Panc1 (cell line): ENCODE results near the gene CEBPA. TPM values are rescaled to one million over a fixed set of nuclear protein-coding genes. Genes with fewer than 3 reads are reported as not detected.

Source experiments
- ATAC-seq: fragments of 200-7000 bp; cut with Tn5 transposase; 2 replicates; pipeline ENCODE4 v1.9.1; 2020; ENCODE audit warnings: mild to moderate bottlenecking, moderate library complexity
- BruUV-seq: library from RNA; stranded (reverse); fragments of 400-500 nt; replicated peaks from 2 replicates; lab custom pipeline; 2021; lab: Mats Ljungman, UMichigan
- CTCF ChIA-PET: fragments of 300-600 bp; sonication (Branson Sonifier 250); formaldehyde crosslinking; loops from one replicate; lab custom pipeline; 2022; ENCODE audit warnings: antibody characterized with exemption; lab: Charles Lee
- POLR2A ChIA-PET: fragments of 300-600 bp; sonication (Branson Sonifier 250); formaldehyde crosslinking; loops from one replicate; lab custom pipeline; 2022; ENCODE audit warnings: antibody characterized with exemption; lab: Charles Lee
- DNase-seq: peaks from one replicate; pipeline ENCODE4 v3.0.0-alpha.2; 2010; ENCODE audit warnings: low read depth, low spot score
- H3K27ac ChIP-seq: 2 replicates; pipeline ENCODE4 v1.5.1; 2011; ENCODE audit warnings: mild to moderate bottlenecking, low read length, inconsistent platforms
- H3K27me3 ChIP-seq: fragments of 200-500 bp; sonication (Bioruptor generic); 2 replicates; pipeline ENCODE4 v1.6.0; 2014; ENCODE audit warnings: low read length, inconsistent platforms; ENCODE audit not compliant: control insufficient read depth, insufficient read depth
- H3K36me3 ChIP-seq: fragments of 200-500 bp; sonication (Bioruptor generic); 2 replicates; pipeline ENCODE4 v1.5.1; 2014; ENCODE audit warnings: inconsistent platforms, mild to moderate bottlenecking, low read length, moderate library complexity; ENCODE audit not compliant: control insufficient read depth, insufficient read depth
- H3K4me1 ChIP-seq: 2 replicates; pipeline ENCODE4 v1.5.1; 2011; ENCODE audit warnings: inconsistent platforms, mild to moderate bottlenecking, low read length, moderate library complexity; ENCODE audit not compliant: control insufficient read depth, insufficient read depth
- H3K4me3 ChIP-seq, 2 experiments: 2 replicates each; pipeline ENCODE4 v1.5.1; 2011 to 2012; ENCODE audit warnings: low read depth in 2 of 2, low read length in 2 of 2, mild to moderate bottlenecking in 2 of 2, inconsistent platforms in 1 of 2, moderate library complexity in 1 of 2
- H3K9me3 ChIP-seq: fragments of 200-500 bp; sonication (Bioruptor generic); 2 replicates; pipeline ENCODE4 v1.5.1; 2014; ENCODE audit warnings: low read depth, mild to moderate bottlenecking, inconsistent platforms, low read length, moderate library complexity; ENCODE audit not compliant: control insufficient read depth, insufficient read depth
- POLR2AphosphoS5 ChIP-seq: IDR thresholded peaks from 2 replicates; pipeline ENCODE4 v1.6.1; 2012; ENCODE audit warnings: mild to moderate bottlenecking, low read depth, low read length, moderate library complexity
- REST ChIP-seq, 2 experiments: IDR thresholded peaks; 2 replicates each; pipeline ENCODE4 v1.6.1; 2011 to 2012; ENCODE audit warnings: low read depth in 2 of 2, control low read depth in 1 of 2, low read length in 1 of 2, mild to moderate bottlenecking in 1 of 2, moderate library complexity in 1 of 2; ENCODE audit not compliant: insufficient read depth in 1 of 2
- SIN3A ChIP-seq: IDR thresholded peaks from 2 replicates; pipeline ENCODE4 v1.6.1; 2012; ENCODE audit warnings: low read depth, mild to moderate bottlenecking, low read length, moderate library complexity, borderline replicate concordance; ENCODE audit not compliant: insufficient read depth
- TCF7L2 ChIP-seq: IDR thresholded peaks from 2 replicates; pipeline ENCODE4 v1.6.1; 2011; ENCODE audit warnings: mild to moderate bottlenecking, low read depth, low read length, inconsistent platforms
- in situ Hi-C: cut with HindIII; loops from 2 replicates; pipeline ENCODE4 v1.10.0; 2016; ENCODE audit warnings: low sequenced_read_pairs, low pct_unique_long_range_greater_than_20kb
- intact Hi-C: fragments of 100-400 bp; cut with micrococcal nuclease; formaldehyde crosslinking; loops from one replicate; pipeline ENCODE4 v1.10.0; 2022; ENCODE audit not compliant: unreplicated experiment
- total RNA-seq: library from RNA; stranded (reverse); gene quantifications from one replicate; pipeline ENCODE4 v1.2.1, GENCODE V29; 2021; ENCODE audit not compliant: unreplicated experiment
- TF ChIP-seq, protein P1 (sequence below): fragments of 450-650 bp; IDR thresholded peaks from 2 replicates; pipeline ENCODE4 v1.5.1; 2017; ENCODE audit warnings: mild to moderate bottlenecking

Gene CEBPA
- total RNA-seq, 1 experiment from 2014 or later, result 1.6 TPM

- no peaks in the 10 kb centered on the region for H3K9me3 ChIP-seq
- no peak for ATAC-seq
- no peak overlapping the region for H3K27ac ChIP-seq
- no TSS peak for BruUV-seq
- no peak for DNase-seq
- TF ChIP-seq REST (IDR thresholded peaks at IDR 0.05; ENCODE audit: insufficient read depth in 1 of 2, low read depth in 2 of 2, low read length in 1 of 2), result no peak
- TF ChIP-seq, protein P1, sequence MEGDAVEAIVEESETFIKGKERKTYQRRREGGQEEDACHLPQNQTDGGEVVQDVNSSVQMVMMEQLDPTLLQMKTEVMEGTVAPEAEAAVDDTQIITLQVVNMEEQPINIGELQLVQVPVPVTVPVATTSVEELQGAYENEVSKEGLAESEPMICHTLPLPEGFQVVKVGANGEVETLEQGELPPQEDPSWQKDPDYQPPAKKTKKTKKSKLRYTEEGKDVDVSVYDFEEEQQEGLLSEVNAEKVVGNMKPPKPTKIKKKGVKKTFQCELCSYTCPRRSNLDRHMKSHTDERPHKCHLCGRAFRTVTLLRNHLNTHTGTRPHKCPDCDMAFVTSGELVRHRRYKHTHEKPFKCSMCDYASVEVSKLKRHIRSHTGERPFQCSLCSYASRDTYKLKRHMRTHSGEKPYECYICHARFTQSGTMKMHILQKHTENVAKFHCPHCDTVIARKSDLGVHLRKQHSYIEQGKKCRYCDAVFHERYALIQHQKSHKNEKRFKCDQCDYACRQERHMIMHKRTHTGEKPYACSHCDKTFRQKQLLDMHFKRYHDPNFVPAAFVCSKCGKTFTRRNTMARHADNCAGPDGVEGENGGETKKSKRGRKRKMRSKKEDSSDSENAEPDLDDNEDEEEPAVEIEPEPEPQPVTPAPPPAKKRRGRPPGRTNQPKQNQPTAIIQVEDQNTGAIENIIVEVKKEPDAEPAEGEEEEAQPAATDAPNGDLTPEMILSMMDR, result no peak
- no peak for TF ChIP-seq POLR2AphosphoS5
- no peak for TF ChIP-seq TCF7L2
- no peak for TF ChIP-seq SIN3A
- CTCF ChIA-PET, result no interaction called here
- H3K27me3 ChIP-seq, result no peaks in the 10 kb centered on the region
- POLR2A ChIA-PET, result no interaction called here
- no peak overlapping the region for H3K4me3 ChIP-seq
- H3K36me3 ChIP-seq, result no peaks in the 10 kb centered on the region
- in situ Hi-C loops, result no loop called here
- intact Hi-C loops, result no loop called here
- H3K4me1 ChIP-seq, result peaks cover 4% of the 10 kb centered on the region; the same call in 1 of the 2 replicates
Observed at GRCh38 chr19:33251076-33251475, 51.3 kb downstream of the CEBPA start.

GRCh38 chr19:33250500-33250899, 51.8 kb downstream of the CEBPA start:
- Histone ChIP-seq H3K4me1 (peaks cover 4% of the 10 kb centered on the region; the same call in 1 of the 2 replicates), H3K4me3 (no peak overlapping the region), H3K27me3 (no peaks in the 10 kb centered on the region), H3K27ac (no peak overlapping the region), H3K9me3 (no peaks in the 10 kb centered on the region), H3K36me3 (no peaks in the 10 kb centered on the region)
- no peak for DNase-seq
- intact Hi-C loops (no loop called here), in situ Hi-C loops (no loop called here)
- TF ChIP-seq SIN3A, result no peak
- TF ChIP-seq, protein P1, result no peak
- TF ChIP-seq REST (IDR thresholded peaks at IDR 0.05; ENCODE audit: insufficient read depth in 1 of 2, low read depth in 2 of 2, low read length in 1 of 2), result no peak
- TF ChIP-seq POLR2AphosphoS5, result no peak
- no peak for TF ChIP-seq TCF7L2
- no TSS peak for BruUV-seq
- POLR2A ChIA-PET, result no interaction called here
- CTCF ChIA-PET, result no interaction called here
- ATAC-seq, result no peak

Other genes starting within 250 kb of the CEBPA start
- gene RHPN2, start 237.6 kb downstream of the CEBPA start, total RNA-seq, result 227 TPM
- 34.7 TPM for gene GPATCH1, start 221.4 kb downstream of the CEBPA start, total RNA-seq
- 0.31 TPM for gene WDR88, start 170.4 kb downstream of the CEBPA start, total RNA-seq
- gene LRP3, start 108.2 kb downstream of the CEBPA start, total RNA-seq, result 28.6 TPM
- 1.1 TPM for gene SLC7A10, start 76.7 kb downstream of the CEBPA start, total RNA-seq
- 41.5 TPM for gene CEBPG, start 71.2 kb upstream of the CEBPA start, total RNA-seq
- gene PEPD, start 219.3 kb upstream of the CEBPA start, total RNA-seq, result 102 TPM